WTC11 (cell line): ENCODE data around the gene CD40. TPM values are rescaled to one million over a fixed set of nuclear protein-coding genes. Genes with fewer than 3 reads are reported as not detected.
A peak's percentile ranks its signal among the peaks of the same experiment; 100 is the strongest.

ENCODE experiments used
- ATAC-seq: fragments of 200-7000 bp; cut with Tn5 transposase; 2 replicates; pipeline ENCODE4 v1.10.0; 2021; ENCODE audit warnings: mild to moderate bottlenecking, moderate library complexity
- CTCF ChIA-PET: fragments of 300-600 bp; sonication (Branson Sonifier 250); formaldehyde crosslinking; loops from one replicate; lab custom pipeline; 2021; ENCODE audit warnings: antibody characterized with exemption; lab: Charles Lee
- POLR2A ChIA-PET: fragments of 350-600 bp; sonication (Branson Sonifier 250); formaldehyde crosslinking; loops from one replicate; lab custom pipeline; 2021; ENCODE audit warnings: antibody characterized with exemption; lab: Charles Lee
- DNase-seq: peaks from one replicate; pipeline ENCODE4 v3.0.0; 2021; ENCODE audit warnings: low spot score
- H3K27ac Mint-ChIP-seq: 2 replicates; pipeline ENCODE4 v1.8.0; 2021; ENCODE audit warnings: mixed read lengths
- H3K27me3 Mint-ChIP-seq: 2 replicates; pipeline ENCODE4 v1.8.0; 2021; ENCODE audit warnings: low read depth, mild to moderate bottlenecking, moderate library complexity, mixed read lengths
- H3K36me3 Mint-ChIP-seq: 2 replicates; pipeline ENCODE4 v1.8.0; 2021; ENCODE audit warnings: mixed read lengths
- H3K4me1 Mint-ChIP-seq: 2 replicates; pipeline ENCODE4 v1.8.0; 2022; ENCODE audit warnings: mixed read lengths
- H3K4me3 Mint-ChIP-seq: 2 replicates; pipeline ENCODE4 v1.8.0; 2021; ENCODE audit warnings: mild to moderate bottlenecking, moderate library complexity, mixed read lengths
- H3K9me3 Mint-ChIP-seq: 2 replicates; pipeline ENCODE4 v1.8.0; 2021; ENCODE audit warnings: mixed read lengths
- CBFB ChIP-seq: sonication (generic); formaldehyde crosslinking; IDR thresholded peaks from 2 replicates; pipeline ENCODE4 v1.8.1; 2022; ENCODE audit warnings: mild to moderate bottlenecking, low read depth, missing genetic modification reagents
- CREM ChIP-seq: sonication (generic); formaldehyde crosslinking; IDR thresholded peaks from 2 replicates; pipeline ENCODE4 v1.8.1; 2022; ENCODE audit warnings: mild to moderate bottlenecking, missing genetic modification reagents, moderate library complexity
- ESRRA ChIP-seq: sonication (generic); formaldehyde crosslinking; IDR thresholded peaks from 2 replicates; pipeline ENCODE4 v1.8.1; 2022; ENCODE audit warnings: mild to moderate bottlenecking, missing genetic modification reagents, borderline replicate concordance
- FOXJ3 ChIP-seq: sonication (generic); formaldehyde crosslinking; IDR thresholded peaks from 2 replicates; pipeline ENCODE4 v1.9.0; 2021; ENCODE audit warnings: missing genetic modification reagents, mild to moderate bottlenecking, borderline replicate concordance
- IRF2 ChIP-seq: sonication (generic); formaldehyde crosslinking; IDR thresholded peaks from 2 replicates; pipeline ENCODE4 v1.8.0; 2022; ENCODE audit warnings: low read depth, missing genetic modification reagents, borderline replicate concordance
- MXD4 ChIP-seq: fragments of 250-450 bp; sonication (Bioruptor Pico); IDR thresholded peaks from 2 replicates; pipeline ENCODE4 v1.8.0; 2021; ENCODE audit warnings: mild to moderate bottlenecking, moderate library complexity, borderline replicate concordance
- MYBL2 ChIP-seq: sonication (generic); formaldehyde crosslinking; IDR thresholded peaks from 2 replicates; pipeline ENCODE4 v1.8.1; 2023; ENCODE audit warnings: mild to moderate bottlenecking, moderate library complexity, missing genetic modification reagents
- NR3C1 ChIP-seq: sonication (generic); formaldehyde crosslinking; conservative IDR thresholded peaks from 2 replicates; pipeline ENCODE4 v1.8.1; 2023; ENCODE audit warnings: low read depth, mild to moderate bottlenecking, missing genetic modification reagents
- OVOL2 ChIP-seq: fragments of 250-450 bp; sonication (Bioruptor Pico); IDR thresholded peaks from 2 replicates; pipeline ENCODE4 v1.9.0; 2021; ENCODE audit warnings: mild to moderate bottlenecking, borderline replicate concordance
- SMAD3 ChIP-seq: sonication (generic); formaldehyde crosslinking; IDR thresholded peaks from 2 replicates; pipeline ENCODE4 v1.8.0; 2022; ENCODE audit warnings: missing genetic modification reagents, mild to moderate bottlenecking, borderline replicate concordance
- TCF7 ChIP-seq: sonication (generic); formaldehyde crosslinking; IDR thresholded peaks from 2 replicates; pipeline ENCODE4 v1.8.0; 2022; ENCODE audit warnings: mild to moderate bottlenecking, low read depth, missing genetic modification reagents, moderate library complexity
- ZNF263 ChIP-seq: sonication (generic); formaldehyde crosslinking; IDR thresholded peaks from 2 replicates; pipeline ENCODE4 v1.8.1; 2022; ENCODE audit warnings: low read depth, mild to moderate bottlenecking, moderate library complexity, missing genetic modification reagents
- ZNF396 ChIP-seq: fragments of 250-450 bp; sonication (Bioruptor Pico); IDR thresholded peaks from 2 replicates; pipeline ENCODE4 v1.8.0; 2021; ENCODE audit warnings: mild to moderate bottlenecking, moderate library complexity, borderline replicate concordance
- ZNF416 ChIP-seq: fragments of 250-450 bp; sonication (Bioruptor Pico); IDR thresholded peaks from 2 replicates; pipeline ENCODE4 v1.9.0; 2021; ENCODE audit warnings: mild to moderate bottlenecking, inconsistent platforms
- total RNA-seq: library from RNA; stranded (reverse); gene quantifications from 3 replicates; pipeline ENCODE4 v1.2.3, GENCODE V29; 2021
- TF ChIP-seq, protein P1 (sequence below): fragments of 250-450 bp; sonication (Bioruptor Pico); IDR thresholded peaks from 2 replicates; pipeline ENCODE4 v1.9.0; 2021; ENCODE audit warnings: mild to moderate bottlenecking
- TF ChIP-seq, protein P2 (sequence below): sonication (generic); formaldehyde crosslinking; IDR thresholded peaks from 2 replicates; pipeline ENCODE4 v1.8.1; 2023; ENCODE audit warnings: mild to moderate bottlenecking, moderate library complexity, missing genetic modification reagents
- TF ChIP-seq, protein P3 (sequence below): fragments of 200-600 bp; IDR thresholded peaks from 2 replicates; pipeline ENCODE4 v1.8.0; 2022; ENCODE audit warnings: antibody characterized with exemption
- TF ChIP-seq, protein P4 (sequence below): sonication (generic); formaldehyde crosslinking; IDR thresholded peaks from 2 replicates; pipeline ENCODE4 v1.8.0; 2022; ENCODE audit warnings: missing genetic modification reagents
- TF ChIP-seq, protein P5 (sequence below): sonication (generic); formaldehyde crosslinking; IDR thresholded peaks from 2 replicates; pipeline ENCODE4 v1.8.0; 2023; ENCODE audit warnings: missing genetic modification reagents

The CD40 gene
- total RNA-seq, 1 experiment from 2014 or later: 14.8 TPM

DNA sequence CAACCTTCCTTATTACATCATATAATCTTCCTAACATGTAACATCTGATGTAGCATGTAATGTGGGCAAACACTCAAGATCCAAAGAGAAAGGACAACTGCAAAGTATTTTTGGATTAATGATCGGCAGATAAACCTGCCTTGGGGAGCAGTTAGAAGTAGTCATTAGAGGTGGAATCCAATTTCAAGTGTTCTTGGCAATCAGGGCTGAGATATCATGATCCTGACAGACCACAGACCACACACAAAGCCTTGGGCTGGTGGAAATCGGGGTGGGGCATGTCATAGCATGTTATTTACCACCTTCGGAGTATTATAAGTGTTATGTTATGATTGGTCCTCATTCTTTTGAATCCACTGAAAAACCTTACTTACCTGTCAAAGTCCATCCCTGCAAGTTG, 44.7 kb upstream of the CD40 start:
- H3K9me3 Mint-ChIP-seq: no peaks in the 10 kb centered on the region
- peaks cover 12% of the 10 kb centered on the region for H3K36me3 Mint-ChIP-seq
- H3K4me1 Mint-ChIP-seq: peaks cover 20% of the 10 kb centered on the region
- no peak for DNase-seq
- TF ChIP-seq, protein P1, sequence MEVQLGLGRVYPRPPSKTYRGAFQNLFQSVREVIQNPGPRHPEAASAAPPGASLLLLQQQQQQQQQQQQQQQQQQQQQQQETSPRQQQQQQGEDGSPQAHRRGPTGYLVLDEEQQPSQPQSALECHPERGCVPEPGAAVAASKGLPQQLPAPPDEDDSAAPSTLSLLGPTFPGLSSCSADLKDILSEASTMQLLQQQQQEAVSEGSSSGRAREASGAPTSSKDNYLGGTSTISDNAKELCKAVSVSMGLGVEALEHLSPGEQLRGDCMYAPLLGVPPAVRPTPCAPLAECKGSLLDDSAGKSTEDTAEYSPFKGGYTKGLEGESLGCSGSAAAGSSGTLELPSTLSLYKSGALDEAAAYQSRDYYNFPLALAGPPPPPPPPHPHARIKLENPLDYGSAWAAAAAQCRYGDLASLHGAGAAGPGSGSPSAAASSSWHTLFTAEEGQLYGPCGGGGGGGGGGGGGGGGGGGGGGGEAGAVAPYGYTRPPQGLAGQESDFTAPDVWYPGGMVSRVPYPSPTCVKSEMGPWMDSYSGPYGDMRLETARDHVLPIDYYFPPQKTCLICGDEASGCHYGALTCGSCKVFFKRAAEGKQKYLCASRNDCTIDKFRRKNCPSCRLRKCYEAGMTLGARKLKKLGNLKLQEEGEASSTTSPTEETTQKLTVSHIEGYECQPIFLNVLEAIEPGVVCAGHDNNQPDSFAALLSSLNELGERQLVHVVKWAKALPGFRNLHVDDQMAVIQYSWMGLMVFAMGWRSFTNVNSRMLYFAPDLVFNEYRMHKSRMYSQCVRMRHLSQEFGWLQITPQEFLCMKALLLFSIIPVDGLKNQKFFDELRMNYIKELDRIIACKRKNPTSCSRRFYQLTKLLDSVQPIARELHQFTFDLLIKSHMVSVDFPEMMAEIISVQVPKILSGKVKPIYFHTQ (CRISPR knock-in tag): no peak
- TF ChIP-seq, protein P2, sequence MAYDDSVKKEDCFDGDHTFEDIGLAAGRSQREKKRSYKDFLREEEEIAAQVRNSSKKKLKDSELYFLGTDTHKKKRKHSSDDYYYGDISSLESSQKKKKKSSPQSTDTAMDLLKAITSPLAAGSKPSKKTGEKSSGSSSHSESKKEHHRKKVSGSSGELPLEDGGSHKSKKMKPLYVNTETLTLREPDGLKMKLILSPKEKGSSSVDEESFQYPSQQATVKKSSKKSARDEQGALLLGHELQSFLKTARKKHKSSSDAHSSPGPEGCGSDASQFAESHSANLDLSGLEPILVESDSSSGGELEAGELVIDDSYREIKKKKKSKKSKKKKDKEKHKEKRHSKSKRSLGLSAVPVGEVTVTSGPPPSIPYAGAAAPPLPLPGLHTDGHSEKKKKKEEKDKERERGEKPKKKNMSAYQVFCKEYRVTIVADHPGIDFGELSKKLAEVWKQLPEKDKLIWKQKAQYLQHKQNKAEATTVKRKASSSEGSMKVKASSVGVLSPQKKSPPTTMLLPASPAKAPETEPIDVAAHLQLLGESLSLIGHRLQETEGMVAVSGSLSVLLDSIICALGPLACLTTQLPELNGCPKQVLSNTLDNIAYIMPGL (CRISPR knock-in tag): no peak
- TF ChIP-seq MXD4 (CRISPR knock-in tag): no peak
- no peak for TF ChIP-seq NR3C1 (CRISPR knock-in tag)
- TF ChIP-seq SMAD3 (CRISPR knock-in tag): no peak
- TF ChIP-seq ESRRA: no peak
- TF ChIP-seq, protein P3, sequence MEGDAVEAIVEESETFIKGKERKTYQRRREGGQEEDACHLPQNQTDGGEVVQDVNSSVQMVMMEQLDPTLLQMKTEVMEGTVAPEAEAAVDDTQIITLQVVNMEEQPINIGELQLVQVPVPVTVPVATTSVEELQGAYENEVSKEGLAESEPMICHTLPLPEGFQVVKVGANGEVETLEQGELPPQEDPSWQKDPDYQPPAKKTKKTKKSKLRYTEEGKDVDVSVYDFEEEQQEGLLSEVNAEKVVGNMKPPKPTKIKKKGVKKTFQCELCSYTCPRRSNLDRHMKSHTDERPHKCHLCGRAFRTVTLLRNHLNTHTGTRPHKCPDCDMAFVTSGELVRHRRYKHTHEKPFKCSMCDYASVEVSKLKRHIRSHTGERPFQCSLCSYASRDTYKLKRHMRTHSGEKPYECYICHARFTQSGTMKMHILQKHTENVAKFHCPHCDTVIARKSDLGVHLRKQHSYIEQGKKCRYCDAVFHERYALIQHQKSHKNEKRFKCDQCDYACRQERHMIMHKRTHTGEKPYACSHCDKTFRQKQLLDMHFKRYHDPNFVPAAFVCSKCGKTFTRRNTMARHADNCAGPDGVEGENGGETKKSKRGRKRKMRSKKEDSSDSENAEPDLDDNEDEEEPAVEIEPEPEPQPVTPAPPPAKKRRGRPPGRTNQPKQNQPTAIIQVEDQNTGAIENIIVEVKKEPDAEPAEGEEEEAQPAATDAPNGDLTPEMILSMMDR: no peak
- TF ChIP-seq IRF2: no peak
- TF ChIP-seq ZNF263: no peak
- TF ChIP-seq CBFB (CRISPR knock-in tag): no peak
- TF ChIP-seq OVOL2 (CRISPR knock-in tag): no peak
- no peak for TF ChIP-seq MYBL2 (CRISPR knock-in tag)
- TF ChIP-seq TCF7: no peak
- TF ChIP-seq, protein P4, sequence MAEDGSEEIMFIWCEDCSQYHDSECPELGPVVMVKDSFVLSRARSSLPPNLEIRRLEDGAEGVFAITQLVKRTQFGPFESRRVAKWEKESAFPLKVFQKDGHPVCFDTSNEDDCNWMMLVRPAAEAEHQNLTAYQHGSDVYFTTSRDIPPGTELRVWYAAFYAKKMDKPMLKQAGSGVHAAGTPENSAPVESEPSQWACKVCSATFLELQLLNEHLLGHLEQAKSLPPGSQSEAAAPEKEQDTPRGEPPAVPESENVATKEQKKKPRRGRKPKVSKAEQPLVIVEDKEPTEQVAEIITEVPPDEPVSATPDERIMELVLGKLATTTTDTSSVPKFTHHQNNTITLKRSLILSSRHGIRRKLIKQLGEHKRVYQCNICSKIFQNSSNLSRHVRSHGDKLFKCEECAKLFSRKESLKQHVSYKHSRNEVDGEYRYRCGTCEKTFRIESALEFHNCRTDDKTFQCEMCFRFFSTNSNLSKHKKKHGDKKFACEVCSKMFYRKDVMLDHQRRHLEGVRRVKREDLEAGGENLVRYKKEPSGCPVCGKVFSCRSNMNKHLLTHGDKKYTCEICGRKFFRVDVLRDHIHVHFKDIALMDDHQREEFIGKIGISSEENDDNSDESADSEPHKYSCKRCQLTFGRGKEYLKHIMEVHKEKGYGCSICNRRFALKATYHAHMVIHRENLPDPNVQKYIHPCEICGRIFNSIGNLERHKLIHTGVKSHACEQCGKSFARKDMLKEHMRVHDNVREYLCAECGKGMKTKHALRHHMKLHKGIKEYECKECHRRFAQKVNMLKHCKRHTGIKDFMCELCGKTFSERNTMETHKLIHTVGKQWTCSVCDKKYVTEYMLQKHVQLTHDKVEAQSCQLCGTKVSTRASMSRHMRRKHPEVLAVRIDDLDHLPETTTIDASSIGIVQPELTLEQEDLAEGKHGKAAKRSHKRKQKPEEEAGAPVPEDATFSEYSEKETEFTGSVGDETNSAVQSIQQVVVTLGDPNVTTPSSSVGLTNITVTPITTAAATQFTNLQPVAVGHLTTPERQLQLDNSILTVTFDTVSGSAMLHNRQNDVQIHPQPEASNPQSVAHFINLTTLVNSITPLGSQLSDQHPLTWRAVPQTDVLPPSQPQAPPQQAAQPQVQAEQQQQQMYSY (CRISPR knock-in tag): no peak
- ChIA-PET CTCF (interaction anchor here (1.0 to 2.5 kb wide), 3 partner anchors 15 to 104 kb away, joined by 3 to 8 read pairs (median 3); no protein-coding TSS in a partner anchor), POLR2A (no interaction called here)
- H3K4me3 Mint-ChIP-seq: peak overlapping the region; percentile 14; the same call in 1 of the 2 replicates
- peak overlapping the region; percentile 88 for H3K27ac Mint-ChIP-seq
- H3K27me3 Mint-ChIP-seq: no peaks in the 10 kb centered on the region
- no peak for ATAC-seq

DNA sequence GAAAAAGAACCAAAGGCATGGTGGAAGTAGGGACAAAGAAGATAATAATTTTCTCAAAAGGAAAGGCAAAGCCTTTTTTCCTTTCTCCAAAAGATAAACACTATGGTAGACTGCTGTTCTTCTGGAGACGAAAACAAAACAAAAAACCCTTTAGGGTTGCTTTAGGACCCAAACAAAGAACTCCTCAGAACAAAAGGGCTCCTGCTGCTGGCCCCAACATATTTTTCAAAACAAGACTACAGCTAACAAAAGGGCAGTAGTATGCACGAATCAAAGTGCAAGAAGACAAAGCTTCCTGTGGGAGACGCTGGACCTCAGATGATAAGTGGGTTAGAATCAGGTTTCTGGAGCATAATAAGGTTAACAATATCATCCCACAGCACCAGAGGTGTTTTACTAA, 44.1 kb upstream of the CD40 start:
- no peaks in the 10 kb centered on the region for H3K27me3 Mint-ChIP-seq
- no peaks in the 10 kb centered on the region for H3K9me3 Mint-ChIP-seq
- CTCF ChIA-PET: interaction anchor here (0.8 to 2.5 kb wide), 6 partner anchors 15 to 104 kb away, joined by 3 to 8 read pairs (median 3); no protein-coding TSS in a partner anchor
- TF ChIP-seq CREM (CRISPR knock-in tag) (no peak), ZNF396 (no peak), ZNF416 (CRISPR knock-in tag) (no peak), FOXJ3 (CRISPR knock-in tag) (no peak), MYBL2 (CRISPR knock-in tag) (no peak)
- TF ChIP-seq, protein P5, sequence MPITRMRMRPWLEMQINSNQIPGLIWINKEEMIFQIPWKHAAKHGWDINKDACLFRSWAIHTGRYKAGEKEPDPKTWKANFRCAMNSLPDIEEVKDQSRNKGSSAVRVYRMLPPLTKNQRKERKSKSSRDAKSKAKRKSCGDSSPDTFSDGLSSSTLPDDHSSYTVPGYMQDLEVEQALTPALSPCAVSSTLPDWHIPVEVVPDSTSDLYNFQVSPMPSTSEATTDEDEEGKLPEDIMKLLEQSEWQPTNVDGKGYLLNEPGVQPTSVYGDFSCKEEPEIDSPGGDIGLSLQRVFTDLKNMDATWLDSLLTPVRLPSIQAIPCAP: no peak
- TF ChIP-seq, all 79 proteins: peak for 0
- Mint-ChIP-seq H3K27ac (peak overlapping the region; percentile 88), H3K4me3 (peak overlapping the region; percentile 14; the same call in 1 of the 2 replicates), H3K36me3 (peaks cover 16% of the 10 kb centered on the region), H3K4me1 (peaks cover 20% of the 10 kb centered on the region)
- POLR2A ChIA-PET: no interaction called here
- DNase-seq: no peak
- ATAC-seq: peak; percentile 52
